Mucosa of stomach (tissue), 1 donor: ENCODE measurements around the gene DGCR6L.
"Not testable (repeated sequence)": the region's sequence is repeated elsewhere in the genome, so short reads cannot be mapped to it uniquely, and the experiment has no call there.

Experiments used
- H3K27me3 ChIP-seq: one replicate; pipeline ENCODE4 v1.7.0; 2013; ENCODE audit warnings: mild to moderate bottlenecking, low read length; ENCODE audit not compliant: control insufficient read depth, insufficient read depth
- H3K36me3 ChIP-seq: one replicate; pipeline ENCODE4 v1.7.0; 2013; ENCODE audit warnings: low read length; ENCODE audit not compliant: control insufficient read depth, insufficient read depth
- H3K4me1 ChIP-seq: one replicate; pipeline ENCODE4 v1.7.0; 2013; ENCODE audit warnings: mild to moderate bottlenecking, low read length; ENCODE audit not compliant: control insufficient read depth, insufficient read depth
- H3K4me3 ChIP-seq: one replicate; pipeline ENCODE4 v1.7.0; 2013; ENCODE audit warnings: low read length
- H3K9ac ChIP-seq: one replicate; pipeline ENCODE4 v1.7.0; 2013; ENCODE audit warnings: mild to moderate bottlenecking, low read length, moderate library complexity
- H3K9me3 ChIP-seq: one replicate; pipeline ENCODE4 v1.7.0; 2013; ENCODE audit warnings: mild to moderate bottlenecking, low read length, moderate library complexity; ENCODE audit not compliant: control insufficient read depth
- donor health status: Pancreatic carcinoma.

Gene DGCR6L

DNA sequence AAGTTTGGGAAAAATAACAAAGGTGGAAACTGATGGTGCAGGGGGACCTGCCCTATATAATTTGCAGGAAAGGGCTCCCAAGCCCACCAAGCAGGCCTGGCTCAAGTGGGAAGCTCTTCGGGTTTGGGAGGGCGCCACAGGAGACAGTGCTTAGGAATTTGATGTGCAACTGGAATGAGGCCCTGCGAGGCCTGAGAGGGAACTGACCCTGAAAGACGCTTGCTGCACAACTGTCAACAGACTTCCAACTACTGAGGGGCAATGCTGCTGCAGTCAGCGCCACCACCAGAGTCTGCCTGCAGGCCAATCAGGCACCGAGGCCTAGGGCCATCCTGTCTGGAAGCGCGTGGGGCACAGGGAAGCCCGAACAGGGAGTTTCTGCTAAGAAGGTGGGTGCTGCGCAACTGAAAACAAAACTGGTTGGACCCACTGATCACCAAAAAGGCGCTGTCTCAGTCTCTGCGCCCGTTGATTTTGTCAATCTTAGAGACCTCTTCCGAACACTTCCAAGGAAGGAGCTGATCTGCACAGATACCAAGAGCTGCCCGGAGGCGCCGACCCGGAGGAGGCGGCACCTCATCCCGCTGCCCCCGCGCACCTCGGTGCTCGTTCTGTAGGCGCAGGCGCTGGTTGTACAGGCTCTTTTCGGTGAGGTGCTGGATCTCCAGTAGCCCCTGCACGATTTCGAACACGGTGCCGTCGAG, 667 bp downstream of the DGCR6L start:
- H3K27me3 ChIP-seq = no peaks in the 10 kb centered on the region
- H3K4me3 ChIP-seq = peak overlapping the region; percentile 44
- peaks cover 15% of the 10 kb centered on the region for H3K4me1 ChIP-seq
- H3K36me3 ChIP-seq = no peaks in the 10 kb centered on the region
- peak overlapping the region; percentile 49 for H3K9ac ChIP-seq
- no peaks in the 10 kb centered on the region for H3K9me3 ChIP-seq

- not testable (repeated sequence) for H3K36me3 ChIP-seq, H3K9ac ChIP-seq, H3K4me3 ChIP-seq, H3K9me3 ChIP-seq, H3K27me3 ChIP-seq
- peaks cover 15% of the 10 kb centered on the region for H3K4me1 ChIP-seq
Observed at GRCh38 chr22:20318043-20318688, 1.7 kb downstream of the DGCR6L start.

GRCh38 chr22:20317402-20318042, 2.3 kb downstream of the DGCR6L start:
- not testable (repeated sequence) for H3K9ac ChIP-seq, H3K9me3 ChIP-seq, H3K36me3 ChIP-seq, H3K4me3 ChIP-seq, H3K27me3 ChIP-seq
- peaks cover 15% of the 10 kb centered on the region for H3K4me1 ChIP-seq

DNA sequence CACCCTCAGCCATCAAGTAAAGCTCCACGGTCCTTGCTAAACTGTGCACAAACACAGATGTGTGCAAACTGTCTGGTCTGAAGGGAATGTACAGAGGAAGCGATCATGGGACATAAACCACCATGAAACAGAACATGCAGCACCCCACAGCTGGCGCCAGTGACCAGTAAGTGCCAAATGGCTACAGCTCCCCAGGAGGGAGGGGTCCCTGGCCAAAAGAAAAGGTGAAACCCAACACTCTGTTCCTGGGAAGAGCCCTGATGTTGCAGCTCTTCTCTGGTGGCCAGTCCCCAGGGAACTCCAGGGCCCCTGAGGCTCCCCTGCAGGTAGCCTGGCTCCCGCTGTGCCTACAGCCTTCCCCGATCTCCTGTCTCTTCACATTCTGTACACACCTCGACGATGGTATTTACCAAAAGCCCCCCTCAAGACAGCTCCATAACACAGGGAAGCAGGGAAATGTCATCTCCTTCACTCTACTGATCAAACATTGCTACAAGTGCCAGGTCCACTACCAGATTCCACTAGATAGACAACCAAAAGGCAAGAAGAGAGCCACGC, 2.9 kb downstream of the DGCR6L start:
- no peaks in the 10 kb centered on the region for H3K9me3 ChIP-seq
- no peaks in the 10 kb centered on the region for H3K27me3 ChIP-seq
- no peaks in the 10 kb centered on the region for H3K36me3 ChIP-seq
- H3K4me3 ChIP-seq = no peak overlapping the region
- H3K4me1 ChIP-seq = peaks cover 15% of the 10 kb centered on the region
- H3K9ac ChIP-seq = no peak overlapping the region

DNA sequence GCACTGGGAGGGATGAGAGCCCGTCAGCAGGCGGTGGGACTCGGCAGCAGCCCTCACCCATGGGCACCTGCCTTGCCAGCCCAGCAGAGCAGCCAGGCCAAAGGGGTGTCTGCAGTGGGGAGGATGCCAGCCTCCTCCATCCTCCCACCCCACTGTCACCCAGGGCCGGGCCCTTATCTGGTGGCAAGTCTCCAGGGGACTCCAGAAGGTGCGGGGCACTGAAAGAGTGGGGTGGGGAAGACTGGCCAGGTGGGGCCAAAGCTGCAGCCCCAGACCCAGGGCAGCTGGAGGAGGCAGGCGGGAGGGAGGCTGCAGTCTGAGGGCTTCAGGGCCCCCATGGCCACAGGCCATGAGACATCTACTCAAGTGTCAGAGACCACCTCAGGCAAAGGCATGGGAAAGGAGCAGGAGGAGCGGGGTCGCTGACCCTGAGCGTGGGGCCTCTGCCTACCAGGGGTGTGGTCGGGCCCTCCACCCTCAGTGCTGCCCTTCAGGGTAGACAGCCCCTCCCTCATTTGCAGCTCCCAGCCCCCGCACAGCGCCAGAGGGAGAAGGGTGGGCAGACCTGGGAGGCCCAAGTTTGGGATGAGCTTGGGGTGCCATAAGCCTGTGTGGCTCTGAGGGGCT, 3.5 kb downstream of the DGCR6L start:
- peaks cover 15% of the 10 kb centered on the region for H3K4me1 ChIP-seq
- no peak overlapping the region for H3K4me3 ChIP-seq
- no peaks in the 10 kb centered on the region for H3K36me3 ChIP-seq
- H3K9me3 ChIP-seq = no peaks in the 10 kb centered on the region
- no peak overlapping the region for H3K9ac ChIP-seq
- H3K27me3 ChIP-seq = no peaks in the 10 kb centered on the region

DNA sequence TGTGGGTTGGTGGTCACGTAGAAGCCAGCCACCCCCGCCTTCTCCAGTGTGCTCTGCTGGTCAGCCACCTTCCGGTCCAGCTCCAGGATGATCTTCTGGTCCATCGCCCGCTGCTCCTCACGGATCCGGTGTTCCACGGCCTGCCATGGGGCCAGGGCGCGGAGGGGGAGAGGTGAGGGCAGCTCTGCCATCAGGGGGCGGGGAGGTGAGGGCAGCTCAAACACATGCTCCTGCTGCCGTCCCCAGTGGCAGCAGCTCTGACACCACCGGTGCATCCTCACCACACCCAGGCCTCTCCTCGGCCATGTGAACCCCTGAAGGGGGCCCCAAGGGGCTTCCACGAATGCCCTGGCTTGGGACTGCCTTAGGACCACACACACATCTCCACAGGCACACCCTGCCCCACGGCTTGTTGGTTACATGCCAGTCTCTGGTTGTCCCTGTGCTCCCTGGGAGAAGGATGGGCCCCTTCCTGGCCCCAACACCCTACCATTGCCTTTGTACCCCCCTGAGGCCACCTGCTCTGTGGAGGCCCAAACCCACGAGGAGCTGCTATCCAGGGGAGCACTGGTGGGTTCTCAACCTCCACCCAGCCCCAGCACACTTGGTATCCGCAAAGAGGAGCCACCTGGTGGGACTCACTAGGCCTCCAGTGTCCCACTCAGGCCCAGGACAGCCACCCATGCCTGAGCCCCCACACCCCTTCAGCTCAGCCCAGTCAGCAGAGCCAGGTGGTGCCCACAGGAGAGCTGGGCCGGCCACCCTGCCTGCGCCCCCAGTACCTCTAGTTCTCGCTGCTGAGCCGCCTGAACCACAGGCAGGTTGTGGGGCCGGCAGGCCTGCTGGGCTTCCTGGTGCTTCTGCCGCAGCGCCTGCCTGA, 4.3 kb downstream of the DGCR6L start:
- Histone ChIP-seq H3K4me1 (peaks cover 9% of the 10 kb centered on the region), H3K4me3 (no peak overlapping the region), H3K9ac (no peak overlapping the region), H3K9me3 (no peaks in the 10 kb centered on the region), H3K36me3 (no peaks in the 10 kb centered on the region), H3K27me3 (no peaks in the 10 kb centered on the region)

DNA sequence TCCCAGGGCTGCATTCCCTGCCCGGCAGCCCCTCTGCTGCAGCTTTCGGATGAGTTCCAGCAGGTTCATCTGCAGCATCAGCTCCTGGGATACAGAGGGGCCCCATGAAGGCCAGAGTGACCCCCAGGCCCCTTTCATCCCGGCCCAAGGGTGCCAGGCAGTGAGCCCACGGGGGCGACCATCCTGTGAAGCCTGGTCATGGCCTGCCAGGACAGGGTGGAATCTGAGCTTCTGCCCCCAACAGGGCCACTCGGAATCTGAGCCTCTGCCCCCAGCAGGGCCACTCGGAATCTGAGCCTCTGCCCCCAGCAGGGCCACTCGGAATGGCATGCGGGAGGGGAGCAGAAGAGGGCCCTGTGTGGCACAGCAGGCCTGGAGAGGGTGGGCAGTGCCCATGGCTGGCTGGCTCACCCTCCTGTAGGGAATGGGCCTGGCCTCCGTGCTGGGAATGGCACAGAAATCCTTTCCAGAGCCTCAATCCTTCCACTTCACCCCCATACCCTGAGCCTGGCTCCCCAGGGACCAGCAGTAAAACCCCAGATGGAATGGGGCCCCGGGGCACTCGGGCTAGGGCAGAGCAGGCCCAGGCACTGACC, 5.0 kb downstream of the DGCR6L start:
- H3K4me3 ChIP-seq, H3K27me3 ChIP-seq, H3K4me1 ChIP-seq, H3K36me3 ChIP-seq, H3K9me3 ChIP-seq, H3K9ac ChIP-seq: not testable (repeated sequence)

- not testable (repeated sequence) for H3K4me3 ChIP-seq, H3K9me3 ChIP-seq, H3K27me3 ChIP-seq, H3K36me3 ChIP-seq, H3K9ac ChIP-seq, H3K4me1 ChIP-seq
Observed at GRCh38 chr22:20314206-20314605, 5.7 kb downstream of the DGCR6L start.

GRCh38 chr22:20313306-20314077, 6.4 kb downstream of the DGCR6L start:
- not testable (repeated sequence) for H3K4me1 ChIP-seq, H3K9ac ChIP-seq, H3K9me3 ChIP-seq, H3K4me3 ChIP-seq, H3K36me3 ChIP-seq, H3K27me3 ChIP-seq

- H3K36me3 ChIP-seq = no peaks in the 10 kb centered on the region
- H3K9ac ChIP-seq = no peak overlapping the region
- no peaks in the 10 kb centered on the region for H3K9me3 ChIP-seq
- no peak overlapping the region for H3K4me3 ChIP-seq
- no peaks in the 10 kb centered on the region for H3K4me1 ChIP-seq
- H3K27me3 ChIP-seq = no peaks in the 10 kb centered on the region
Observed at GRCh38 chr22:20312396-20313191, 7.3 kb downstream of the DGCR6L start.
